Suprapubic skin (tissue), 4 donors: ENCODE results near the gene SSC5D. TPM values are rescaled to one million over a fixed set of nuclear protein-coding genes. Genes with fewer than 3 reads are reported as not detected.
A peak's percentile ranks its signal among the peaks of the same experiment; 100 is the strongest.

Experiments
- DNase-seq, 2 donors: peaks; one replicate each; pipeline ENCODE4 v3.0.0-alpha.2; 2019; ENCODE audit warnings: low spot score in 2 of 2
- H3K27ac ChIP-seq: fragments of 200-600 bp; sonication (generic); one replicate; pipeline ENCODE4 v1.5.1; 2019
- H3K27me3 ChIP-seq: fragments of 200-600 bp; sonication (generic); one replicate; pipeline ENCODE4 v1.5.1; 2019
- H3K36me3 ChIP-seq: fragments of 200-600 bp; sonication (generic); one replicate; pipeline ENCODE4 v1.5.1; 2019
- H3K4me1 ChIP-seq: fragments of 200-600 bp; sonication (generic); one replicate; pipeline ENCODE4 v1.5.1; 2019
- H3K4me3 ChIP-seq: fragments of 200-600 bp; sonication (generic); one replicate; pipeline ENCODE4 v1.5.1; 2019; ENCODE audit warnings: mild to moderate bottlenecking
- H3K9me3 ChIP-seq: fragments of 200-600 bp; sonication (generic); one replicate; pipeline ENCODE4 v1.5.1; 2019
- EP300 ChIP-seq: sonication (generic); formaldehyde crosslinking; IDR thresholded peaks from one replicate; pipeline ENCODE4 v1.6.1; 2017; ENCODE audit warnings: antibody characterized with exemption
- POLR2A ChIP-seq, 2 donors: fragments of 450-650 bp; IDR thresholded peaks; one replicate each; pipeline ENCODE4 v1.6.1; 2017; ENCODE audit warnings: antibody characterized with exemption in 2 of 2, mild to moderate bottlenecking in 2 of 2, moderate library complexity in 2 of 2
- POLR2AphosphoS5 ChIP-seq, 3 donors: sonication (generic); formaldehyde crosslinking; IDR thresholded peaks; one replicate each; pipeline ENCODE4 v1.6.1; 2017; ENCODE audit warnings: antibody characterized with exemption in 3 of 3
- WGBS: methylation state at CpG from one replicate; pipeline ENCODE4 v1.1.5; 2018; 5-methylcytosine and 5-hydroxymethylcytosine counted together
- total RNA-seq, 4 donors: library from RNA; depleted of rRNA; stranded (reverse); fragments of >200 nt; gene quantifications; one replicate each; pipeline ENCODE4 v1.1.0, GENCODE V29; 2016
- TF ChIP-seq, protein P1 (sequence below), 2 donors: fragments of 200-600 bp in 1 of 2; fragments of 450-650 bp in 1 of 2; sonication (generic) in 1 of 2; IDR thresholded peaks; one replicate each; pipeline ENCODE4 v1.5.1; 2016 to 2019; ENCODE audit warnings: antibody characterized with exemption in 2 of 2, mild to moderate bottlenecking in 1 of 2, moderate library complexity in 1 of 2

Gene SSC5D
- total RNA-seq, 4 donors from 2014 or later, result 0.57 to 2.1 (median 1.0) TPM

DNA sequence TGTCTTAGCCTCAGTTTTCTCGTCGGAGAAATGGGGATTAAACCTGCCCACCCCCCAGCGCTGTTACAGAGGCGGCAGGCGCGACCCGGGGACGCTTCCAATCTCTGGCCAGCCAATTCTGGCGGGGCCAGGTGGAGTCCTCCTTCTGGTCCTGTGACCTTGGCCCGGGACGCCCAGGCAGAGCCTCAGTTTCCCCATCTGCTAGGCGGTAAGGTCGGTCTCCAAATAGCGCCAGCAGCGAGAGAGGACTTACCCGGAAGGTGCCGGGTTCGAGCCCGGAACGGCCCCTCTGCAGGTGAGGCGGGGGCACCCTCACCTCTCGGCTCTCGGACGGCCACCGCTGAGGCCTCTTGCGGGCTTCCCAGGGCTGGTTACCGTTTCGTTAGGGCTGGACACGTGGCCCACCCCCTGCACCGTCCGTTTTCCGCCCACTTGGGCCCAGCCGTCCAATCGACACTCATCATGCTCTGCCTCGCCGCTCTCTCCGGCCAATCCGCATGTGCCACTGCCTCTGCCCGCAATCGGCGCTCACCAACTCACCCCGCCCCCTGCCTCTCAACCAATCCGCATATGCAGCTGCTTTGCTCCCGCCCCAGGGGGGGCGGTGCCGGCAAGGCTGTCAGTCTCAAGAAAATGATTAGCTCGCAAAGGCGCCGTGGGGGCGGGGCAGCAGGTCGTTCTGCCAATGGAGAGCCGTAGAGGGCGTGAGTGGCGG, 26.8 kb upstream of the SSC5D start, which contains the start of gene ISOC2:
TSS of gene ISOC2 (minus strand) at position 384 of the 715 bp plus-strand sequence. CDS start 5,156 bp downstream, outside the sequence.
- peaks cover 3% of the 10 kb centered on the region for H3K36me3 ChIP-seq
- TF ChIP-seq, protein P1, sequence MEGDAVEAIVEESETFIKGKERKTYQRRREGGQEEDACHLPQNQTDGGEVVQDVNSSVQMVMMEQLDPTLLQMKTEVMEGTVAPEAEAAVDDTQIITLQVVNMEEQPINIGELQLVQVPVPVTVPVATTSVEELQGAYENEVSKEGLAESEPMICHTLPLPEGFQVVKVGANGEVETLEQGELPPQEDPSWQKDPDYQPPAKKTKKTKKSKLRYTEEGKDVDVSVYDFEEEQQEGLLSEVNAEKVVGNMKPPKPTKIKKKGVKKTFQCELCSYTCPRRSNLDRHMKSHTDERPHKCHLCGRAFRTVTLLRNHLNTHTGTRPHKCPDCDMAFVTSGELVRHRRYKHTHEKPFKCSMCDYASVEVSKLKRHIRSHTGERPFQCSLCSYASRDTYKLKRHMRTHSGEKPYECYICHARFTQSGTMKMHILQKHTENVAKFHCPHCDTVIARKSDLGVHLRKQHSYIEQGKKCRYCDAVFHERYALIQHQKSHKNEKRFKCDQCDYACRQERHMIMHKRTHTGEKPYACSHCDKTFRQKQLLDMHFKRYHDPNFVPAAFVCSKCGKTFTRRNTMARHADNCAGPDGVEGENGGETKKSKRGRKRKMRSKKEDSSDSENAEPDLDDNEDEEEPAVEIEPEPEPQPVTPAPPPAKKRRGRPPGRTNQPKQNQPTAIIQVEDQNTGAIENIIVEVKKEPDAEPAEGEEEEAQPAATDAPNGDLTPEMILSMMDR (IDR thresholded peaks at IDR 0.05), result no peak
- peak in 1 of 3 donors; percentile 31 for TF ChIP-seq POLR2AphosphoS5 (IDR thresholded peaks at IDR 0.05)
- H3K4me3 ChIP-seq, result peak within 1 kb of the TSS; percentile 63
- H3K27ac ChIP-seq, result peak within 1 kb of the TSS; percentile 88
- peaks cover 27% of the 10 kb centered on the region for H3K4me1 ChIP-seq
- no peaks in the 10 kb centered on the region for H3K27me3 ChIP-seq
- peak; percentile 100 for DNase-seq
- H3K9me3 ChIP-seq, result no peaks in the 10 kb centered on the region
- under 1% methylated on average over 23 of the region's 54 CpGs for WGBS

DNA sequence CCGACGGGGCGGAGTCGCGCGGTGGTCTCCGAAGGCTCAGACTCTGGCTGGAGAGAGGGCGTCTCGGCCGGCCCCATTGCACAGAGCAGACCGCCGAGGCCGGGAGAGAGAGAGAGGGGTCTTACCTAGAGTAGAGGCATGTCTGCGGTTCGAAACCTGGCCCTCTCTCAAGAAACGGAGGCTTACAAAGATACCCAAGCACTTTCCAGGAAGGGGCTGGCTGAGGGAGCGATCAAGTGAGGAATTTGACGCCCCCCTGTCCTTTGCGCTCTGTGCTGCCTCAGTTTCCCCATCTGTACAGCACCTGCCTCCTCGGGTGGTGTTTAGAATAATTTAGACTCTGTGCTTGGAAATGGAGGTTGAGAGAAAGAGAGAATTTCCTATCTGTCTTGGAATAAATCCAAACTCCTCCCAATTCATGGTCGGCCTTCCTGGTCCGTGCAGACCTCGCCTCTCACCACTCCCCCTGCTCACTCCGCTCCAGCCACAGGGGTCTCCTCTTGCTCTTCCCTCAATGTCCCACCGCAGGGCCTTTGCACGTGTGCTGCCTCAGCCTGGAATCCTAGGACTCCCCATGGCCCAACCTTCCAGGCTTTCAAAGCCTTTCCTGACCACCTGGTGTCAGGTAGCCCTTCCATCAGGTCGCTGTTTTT, 26.1 kb upstream of the SSC5D start:
- TF ChIP-seq, protein P1 (IDR thresholded peaks at IDR 0.05), result no peak
- no peak for TF ChIP-seq POLR2A (IDR thresholded peaks at IDR 0.05)
- TF ChIP-seq EP300, result no peak
- no peak for TF ChIP-seq POLR2AphosphoS5 (IDR thresholded peaks at IDR 0.05)
- no peak for DNase-seq
- Histone ChIP-seq H3K36me3 (no peaks in the 10 kb centered on the region), H3K27me3 (no peaks in the 10 kb centered on the region), H3K9me3 (no peaks in the 10 kb centered on the region), H3K4me1 (peaks cover 27% of the 10 kb centered on the region), H3K4me3 (peak overlapping the region; percentile 63), H3K27ac (peak overlapping the region; percentile 53)
- WGBS, result 22% methylated on average over 12 of the region's 27 CpGs

DNA sequence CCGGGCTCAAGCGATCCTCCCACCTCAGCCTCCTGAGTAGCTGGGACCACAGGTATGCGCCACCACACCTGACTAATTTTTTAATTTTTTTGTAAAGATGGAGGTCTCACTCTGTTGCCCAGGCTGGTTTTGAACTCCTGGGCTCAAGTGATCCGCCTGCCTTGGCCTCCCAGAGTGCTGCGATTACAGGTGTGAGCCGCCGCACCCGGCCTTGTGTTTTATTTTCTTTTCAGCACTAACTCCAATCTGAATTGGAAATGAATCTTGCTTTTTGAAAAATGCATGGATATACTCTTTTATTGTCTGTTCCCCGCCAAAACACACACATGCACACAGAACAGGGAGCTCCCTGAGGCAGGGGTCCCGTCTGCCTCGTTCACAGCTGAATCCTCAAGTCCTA, 25.5 kb upstream of the SSC5D start:
- H3K9me3 ChIP-seq, result no peaks in the 10 kb centered on the region
- no peaks in the 10 kb centered on the region for H3K27me3 ChIP-seq
- 86% methylated on average over 11 of the region's 11 CpGs for WGBS
- H3K4me1 ChIP-seq, result peaks cover 27% of the 10 kb centered on the region
- no peak for TF ChIP-seq EP300
- no peak for TF ChIP-seq POLR2AphosphoS5 (IDR thresholded peaks at IDR 0.05)
- TF ChIP-seq, protein P1 (IDR thresholded peaks at IDR 0.05), result no peak
- TF ChIP-seq POLR2A (IDR thresholded peaks at IDR 0.05), result no peak
- no peak overlapping the region for H3K27ac ChIP-seq
- H3K36me3 ChIP-seq, result no peaks in the 10 kb centered on the region
- H3K4me3 ChIP-seq, result no peak overlapping the region
- no peak for DNase-seq

DNA sequence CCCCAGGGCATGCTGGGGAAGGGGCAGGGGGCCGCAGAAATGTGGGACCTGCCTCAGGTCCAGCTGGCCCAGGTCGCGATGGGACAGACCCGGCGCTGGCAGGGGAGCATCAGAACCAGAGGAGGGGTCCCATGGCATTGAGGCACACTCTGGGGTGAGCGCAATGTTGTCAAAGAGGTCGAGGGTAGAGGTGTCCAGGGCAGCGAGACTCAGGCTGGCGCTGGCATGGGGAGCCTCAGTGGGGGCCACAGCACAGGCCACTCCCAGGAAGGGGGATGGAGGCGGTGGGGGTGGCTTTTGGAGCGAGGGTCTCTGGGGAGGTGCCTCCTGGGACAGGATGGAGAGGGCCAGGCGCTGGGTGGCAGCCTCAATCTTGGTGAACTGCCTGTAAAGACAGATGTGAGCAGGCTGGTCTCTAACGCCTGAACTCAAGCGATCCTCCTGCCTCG, 24.6 kb upstream of the SSC5D start:
- Histone ChIP-seq H3K27me3 (no peaks in the 10 kb centered on the region), H3K4me3 (no peak overlapping the region), H3K4me1 (peaks cover 27% of the 10 kb centered on the region), H3K36me3 (no peaks in the 10 kb centered on the region), H3K9me3 (no peaks in the 10 kb centered on the region), H3K27ac (no peak overlapping the region)
- WGBS, result 80% methylated on average over 15 of the region's 15 CpGs
- TF ChIP-seq EP300 (no peak), POLR2A (IDR thresholded peaks at IDR 0.05) (no peak), POLR2AphosphoS5 (IDR thresholded peaks at IDR 0.05) (no peak)
- TF ChIP-seq, protein P1 (IDR thresholded peaks at IDR 0.05), result no peak
- no peak for DNase-seq

DNA sequence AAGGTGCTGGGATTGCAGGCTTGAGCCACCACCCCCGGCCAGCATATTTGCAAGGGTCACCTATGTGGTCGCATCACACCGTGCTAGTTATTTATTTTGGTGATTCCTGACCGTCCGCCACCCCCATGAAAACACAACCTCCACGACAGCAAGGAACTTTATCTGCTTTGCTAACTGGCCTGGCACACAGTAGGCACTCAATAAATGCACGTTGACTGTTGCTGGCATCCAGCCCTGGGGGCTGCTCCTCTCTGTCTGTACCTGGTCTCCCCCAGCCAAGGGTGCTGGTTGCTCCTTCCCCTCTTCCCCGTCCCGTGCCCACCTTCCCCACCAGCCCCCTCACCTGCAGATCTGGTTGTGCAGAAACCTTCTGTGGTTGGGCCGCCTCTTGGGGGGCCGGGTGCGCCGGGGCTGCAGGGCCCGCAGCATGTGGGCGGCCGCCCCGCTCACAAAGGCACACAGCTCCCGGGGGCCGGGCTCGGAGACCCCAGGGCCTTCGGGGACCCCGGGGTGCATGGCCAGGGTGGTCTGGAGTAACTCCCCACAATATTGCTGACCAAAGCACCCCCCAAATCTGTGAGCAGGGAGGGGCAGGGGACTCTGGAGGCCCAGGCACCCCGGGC, 24.1 kb upstream of the SSC5D start:
- TF ChIP-seq POLR2AphosphoS5 (IDR thresholded peaks at IDR 0.05) (no peak), POLR2A (IDR thresholded peaks at IDR 0.05) (no peak), EP300 (no peak)
- TF ChIP-seq, protein P1 (IDR thresholded peaks at IDR 0.05), result no peak
- DNase-seq, result no peak
- Histone ChIP-seq H3K27me3 (no peaks in the 10 kb centered on the region), H3K36me3 (no peaks in the 10 kb centered on the region), H3K4me3 (no peak overlapping the region), H3K9me3 (no peaks in the 10 kb centered on the region), H3K27ac (no peak overlapping the region), H3K4me1 (peaks cover 27% of the 10 kb centered on the region)
- 79% methylated on average over 18 of the region's 23 CpGs for WGBS
